ENCODE data around the gene AP5Z1. TPM values are rescaled to one million over a fixed set of nuclear protein-coding genes. Genes with fewer than 3 reads are reported as not detected.

AP5Z1 gene
- total RNA-seq, 1 donor from 2014 or later: 71.2 TPM

DNA sequence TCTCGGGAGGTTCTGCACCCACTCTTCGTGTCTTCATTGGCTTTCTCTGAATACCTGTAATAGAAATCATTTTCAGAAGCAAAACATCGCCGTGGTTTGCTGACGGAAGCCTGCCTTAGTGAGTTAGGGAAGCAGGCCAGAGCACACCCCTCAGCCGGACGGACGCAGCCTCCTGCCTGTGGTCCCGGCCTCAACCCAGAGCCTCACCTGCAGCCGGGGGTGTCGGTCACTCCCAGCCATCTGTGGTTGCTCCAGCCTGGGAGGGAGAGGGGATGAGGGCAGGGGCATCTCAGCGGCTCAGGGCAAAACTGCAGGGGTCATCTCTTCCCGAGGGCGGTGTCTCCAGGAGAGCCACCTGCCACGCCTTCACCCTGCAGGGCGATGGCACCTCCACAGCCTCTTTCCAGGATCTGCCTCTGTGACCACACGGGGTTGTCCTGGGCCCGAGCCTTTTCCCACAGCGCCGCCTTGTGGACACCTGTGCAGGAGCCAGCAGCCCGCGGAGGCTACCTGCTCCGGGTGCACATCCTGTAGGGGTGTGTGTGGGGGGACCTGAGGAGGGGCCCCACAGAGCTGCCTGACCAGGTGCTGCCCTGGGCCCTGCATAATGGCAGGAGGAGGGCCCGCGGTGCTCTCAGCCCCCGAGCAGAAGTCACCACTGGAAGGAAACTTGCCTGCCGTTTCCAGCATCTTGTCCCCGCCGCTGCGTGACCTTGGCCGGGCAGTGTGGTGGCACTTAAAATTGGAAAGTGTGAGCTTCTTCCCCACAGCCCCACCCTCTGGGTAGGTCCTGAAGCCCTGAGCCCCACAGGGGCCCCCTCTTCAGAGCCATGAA lies 21.6 kb upstream of the AP5Z1 start:
- DNase-seq (ENCODE audit: low read depth): no peak
- peaks cover 3% of the 10 kb centered on the region for H3K36me3 ChIP-seq (ENCODE audit: control insufficient read depth, insufficient read depth, low read length)
- H3K27me3 ChIP-seq (ENCODE audit: control insufficient read depth, insufficient read depth, low read length): no peaks in the 10 kb centered on the region
- TF ChIP-seq, protein P1, sequence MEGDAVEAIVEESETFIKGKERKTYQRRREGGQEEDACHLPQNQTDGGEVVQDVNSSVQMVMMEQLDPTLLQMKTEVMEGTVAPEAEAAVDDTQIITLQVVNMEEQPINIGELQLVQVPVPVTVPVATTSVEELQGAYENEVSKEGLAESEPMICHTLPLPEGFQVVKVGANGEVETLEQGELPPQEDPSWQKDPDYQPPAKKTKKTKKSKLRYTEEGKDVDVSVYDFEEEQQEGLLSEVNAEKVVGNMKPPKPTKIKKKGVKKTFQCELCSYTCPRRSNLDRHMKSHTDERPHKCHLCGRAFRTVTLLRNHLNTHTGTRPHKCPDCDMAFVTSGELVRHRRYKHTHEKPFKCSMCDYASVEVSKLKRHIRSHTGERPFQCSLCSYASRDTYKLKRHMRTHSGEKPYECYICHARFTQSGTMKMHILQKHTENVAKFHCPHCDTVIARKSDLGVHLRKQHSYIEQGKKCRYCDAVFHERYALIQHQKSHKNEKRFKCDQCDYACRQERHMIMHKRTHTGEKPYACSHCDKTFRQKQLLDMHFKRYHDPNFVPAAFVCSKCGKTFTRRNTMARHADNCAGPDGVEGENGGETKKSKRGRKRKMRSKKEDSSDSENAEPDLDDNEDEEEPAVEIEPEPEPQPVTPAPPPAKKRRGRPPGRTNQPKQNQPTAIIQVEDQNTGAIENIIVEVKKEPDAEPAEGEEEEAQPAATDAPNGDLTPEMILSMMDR (IDR thresholded peaks at IDR 0.05; ENCODE audit: insufficient read depth, low read length, poor library complexity, severe bottlenecking): peak; percentile 99
- H3K4me3 ChIP-seq (ENCODE audit: low read depth, low read length): no peak overlapping the region

DNA sequence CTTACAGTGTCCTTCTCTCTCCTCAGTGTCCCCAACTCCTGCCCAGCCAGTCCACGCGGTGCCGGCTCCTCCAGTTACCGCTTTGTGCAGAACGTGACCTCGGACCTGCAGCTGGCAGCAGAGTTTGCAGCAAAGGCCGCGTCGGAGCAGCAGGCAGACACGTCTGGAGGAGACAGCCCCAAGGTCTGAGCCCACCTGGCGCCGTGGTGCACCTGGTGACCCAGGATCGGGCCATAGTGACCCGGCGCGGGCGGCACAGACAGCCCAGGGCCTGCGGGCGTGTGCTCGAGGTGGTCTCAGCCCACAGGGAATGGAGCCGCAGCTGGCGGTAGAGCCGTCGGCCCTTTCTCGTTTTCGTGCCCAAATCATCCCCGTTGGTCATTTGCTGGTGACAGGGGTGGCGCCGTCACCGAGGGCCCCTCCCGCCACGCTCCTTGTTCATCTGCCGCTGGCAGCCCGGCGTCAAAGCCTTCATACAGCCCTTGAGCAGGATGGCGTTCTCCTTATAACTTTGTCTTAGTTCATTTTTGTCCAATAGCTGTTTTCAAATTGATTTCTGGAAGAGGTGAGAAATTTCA lies 20.9 kb upstream of the AP5Z1 start:
- peaks cover 3% of the 10 kb centered on the region for H3K36me3 ChIP-seq (ENCODE audit: control insufficient read depth, insufficient read depth, low read length)
- TF ChIP-seq, protein P1 (IDR thresholded peaks at IDR 0.05; ENCODE audit: insufficient read depth, low read length, poor library complexity, severe bottlenecking): no peak
- H3K4me3 ChIP-seq (ENCODE audit: low read depth, low read length): no peak overlapping the region
- DNase-seq (ENCODE audit: low read depth): no peak
- no peaks in the 10 kb centered on the region for H3K27me3 ChIP-seq (ENCODE audit: control insufficient read depth, insufficient read depth, low read length)

DNA sequence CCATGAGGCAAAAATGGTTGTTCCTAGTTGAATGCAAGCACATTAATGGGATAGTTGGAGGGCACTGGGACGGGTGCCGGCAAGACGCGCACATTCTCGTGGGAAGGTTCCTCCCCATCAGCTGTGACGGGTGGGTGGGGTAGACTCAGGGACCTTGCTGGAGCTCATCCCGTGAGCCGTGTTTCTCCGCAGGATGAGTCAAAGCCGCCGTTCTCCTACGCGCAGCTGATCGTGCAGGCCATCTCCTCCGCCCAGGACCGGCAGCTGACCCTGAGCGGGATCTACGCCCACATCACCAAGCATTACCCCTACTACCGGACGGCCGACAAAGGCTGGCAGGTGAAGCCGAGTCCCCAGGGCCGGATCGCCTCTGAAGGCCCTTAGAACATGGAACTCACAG lies 20.4 kb upstream of the AP5Z1 start:
- Histone ChIP-seq H3K27me3 (ENCODE audit: control insufficient read depth, insufficient read depth, low read length) (no peaks in the 10 kb centered on the region), H3K36me3 (ENCODE audit: control insufficient read depth, insufficient read depth, low read length) (peaks cover 3% of the 10 kb centered on the region), H3K4me3 (ENCODE audit: low read depth, low read length) (no peak overlapping the region)
- TF ChIP-seq, protein P1 (IDR thresholded peaks at IDR 0.05; ENCODE audit: insufficient read depth, low read length, poor library complexity, severe bottlenecking): no peak
- DNase-seq (ENCODE audit: low read depth): no peak

DNA sequence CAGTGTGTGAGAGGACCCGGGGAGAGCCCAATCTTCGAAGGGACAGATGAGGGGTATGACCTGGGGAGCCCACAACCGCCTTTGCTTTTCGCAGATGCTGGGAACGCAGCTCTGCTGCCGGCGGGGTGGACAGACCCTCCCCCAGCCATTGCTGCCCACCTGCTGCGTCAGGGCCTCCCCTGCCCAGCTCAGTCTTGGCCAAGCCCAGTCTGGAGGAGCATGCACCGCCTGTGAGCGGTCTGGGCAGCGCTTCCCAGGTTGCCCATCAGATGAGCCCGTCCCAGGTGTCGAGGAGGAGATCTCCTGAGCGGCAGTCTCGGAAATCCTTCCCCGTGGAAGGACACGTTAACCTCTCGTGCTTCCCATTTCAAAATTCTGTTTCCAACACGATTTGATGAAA lies 17.3 kb upstream of the AP5Z1 start:
- peaks cover 4% of the 10 kb centered on the region for H3K36me3 ChIP-seq (ENCODE audit: control insufficient read depth, insufficient read depth, low read length)
- TF ChIP-seq, protein P1 (IDR thresholded peaks at IDR 0.05; ENCODE audit: insufficient read depth, low read length, poor library complexity, severe bottlenecking): no peak
- no peak overlapping the region for H3K4me3 ChIP-seq (ENCODE audit: low read depth, low read length)

DNA sequence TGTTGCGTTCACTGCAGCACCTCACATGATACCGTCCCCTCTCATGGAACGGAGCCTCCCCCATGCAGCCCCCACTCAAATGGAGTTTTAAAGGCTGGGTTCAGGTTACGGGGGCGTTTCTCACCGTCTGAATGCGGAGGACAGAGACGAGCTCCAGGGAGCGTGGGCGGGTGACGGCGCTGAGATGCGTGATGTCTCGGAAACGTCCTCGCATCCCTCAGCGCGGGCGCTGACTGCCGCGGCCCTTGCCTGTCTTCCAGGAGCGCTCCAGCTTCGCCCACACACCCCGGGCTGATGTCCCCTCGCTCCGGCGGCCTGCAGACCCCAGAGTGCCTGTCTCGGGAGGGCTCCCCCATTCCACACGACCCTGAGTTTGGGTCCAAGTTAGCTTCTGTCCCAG lies 16.6 kb upstream of the AP5Z1 start:
- TF ChIP-seq, protein P1 (IDR thresholded peaks at IDR 0.05; ENCODE audit: insufficient read depth, low read length, poor library complexity, severe bottlenecking): no peak
- peaks cover 4% of the 10 kb centered on the region for H3K36me3 ChIP-seq (ENCODE audit: control insufficient read depth, insufficient read depth, low read length)
- no peaks in the 10 kb centered on the region for H3K27me3 ChIP-seq (ENCODE audit: control insufficient read depth, insufficient read depth, low read length)
- no peak for DNase-seq (ENCODE audit: low read depth)
- no peak overlapping the region for H3K4me3 ChIP-seq (ENCODE audit: low read depth, low read length)

More for the DNA sequence above, 17.3 kb upstream of the AP5Z1 start:
- H3K27me3 ChIP-seq (ENCODE audit: control insufficient read depth, insufficient read depth, low read length): no peaks in the 10 kb centered on the region
- DNase-seq (ENCODE audit: low read depth): no peak
